PC-3 (cell line): ENCODE data around the gene ZNF234. TPM values are rescaled to one million over a fixed set of nuclear protein-coding genes. Genes with fewer than 3 reads are reported as not detected.

Source experiments
- ATAC-seq: fragments of 200-7000 bp; cut with Tn5 transposase; 2 replicates; pipeline ENCODE4 v1.9.1; 2020; ENCODE audit warnings: mild to moderate bottlenecking, moderate library complexity
- BruUV-seq: library from RNA; stranded (reverse); fragments of 400-500 nt; replicated peaks from 2 replicates; lab custom pipeline; 2021; lab: Mats Ljungman, UMichigan
- CTCF ChIA-PET: fragments of 300-600 bp; sonication (Branson Sonifier 250); formaldehyde crosslinking; loops from one replicate; lab custom pipeline; 2022; ENCODE audit warnings: antibody characterized with exemption; lab: Charles Lee
- POLR2A ChIA-PET: fragments of 300-600 bp; sonication (Branson Sonifier 250); formaldehyde crosslinking; loops from one replicate; lab custom pipeline; 2022; ENCODE audit warnings: antibody characterized with exemption; ENCODE audit not compliant: unreplicated experiment; lab: Charles Lee
- DNase-seq: peaks from one replicate; pipeline ENCODE4 v3.0.0-alpha.2; 2015
- H2AFZ ChIP-seq: fragments of 300-600 bp; sonication (generic); 2 replicates; pipeline ENCODE4 v1.6.0; 2016; ENCODE audit warnings: antibody characterized with exemption, low read length
- H3F3A ChIP-seq: fragments of 300-600 bp; sonication (generic); one replicate; pipeline ENCODE4 v1.6.0; 2017; ENCODE audit warnings: antibody characterized with exemption, low read length, control low read depth, mild to moderate bottlenecking; ENCODE audit not compliant: unreplicated experiment
- H3K27ac ChIP-seq: fragments of 300-600 bp; sonication (generic); 2 replicates; pipeline ENCODE4 v1.5.1; 2016; ENCODE audit warnings: mild to moderate bottlenecking, low read length
- H3K27me3 ChIP-seq: fragments of 300-600 bp; sonication (generic); 2 replicates; pipeline ENCODE4 v1.6.1; 2016; ENCODE audit warnings: low read length, mixed read lengths
- H3K36me3 ChIP-seq: fragments of 300-600 bp; sonication (generic); 2 replicates; pipeline ENCODE4 v1.6.1; 2016; ENCODE audit warnings: low read depth, mixed run types, low read length, mixed read lengths
- H3K4me1 ChIP-seq: fragments of 300-600 bp; sonication (generic); 2 replicates; pipeline ENCODE4 v1.5.1; 2016; ENCODE audit warnings: low read length; ENCODE audit not compliant: insufficient read depth
- H3K4me2 ChIP-seq: fragments of 300-600 bp; sonication (generic); 2 replicates; pipeline ENCODE4 v1.6.0; 2016; ENCODE audit warnings: low read length
- H3K4me3 ChIP-seq: fragments of 300-600 bp; sonication (generic); 2 replicates; pipeline ENCODE4 v1.5.1; 2016; ENCODE audit warnings: mild to moderate bottlenecking, low read length, mixed read lengths
- H3K79me2 ChIP-seq: fragments of 300-600 bp; sonication (generic); 2 replicates; pipeline ENCODE4 v1.6.1; 2017; ENCODE audit warnings: low read length, mixed read lengths
- H3K9ac ChIP-seq: fragments of 300-600 bp; sonication (generic); 2 replicates; pipeline ENCODE4 v1.6.0; 2016; ENCODE audit warnings: mild to moderate bottlenecking, low read length
- H3K9me2 ChIP-seq: fragments of 300-600 bp; sonication (generic); replicated peaks from 2 replicates; pipeline ENCODE4 v1.6.1; 2016; ENCODE audit warnings: mixed run types, low read length, mixed read lengths
- H3K9me3 ChIP-seq: fragments of 300-600 bp; sonication (generic); 2 replicates; pipeline ENCODE4 v1.6.1; 2016; ENCODE audit warnings: low read length, mixed read lengths
- H4K20me1 ChIP-seq: fragments of 300-600 bp; sonication (generic); 2 replicates; pipeline ENCODE4 v1.6.1; 2016; ENCODE audit warnings: low read length, mixed read lengths
- CTCF ChIP-seq: fragments of 300-600 bp; sonication (generic); conservative IDR thresholded peaks from 2 replicates; pipeline ENCODE4 v1.5.1; 2017; ENCODE audit warnings: antibody characterized with exemption, low read depth, mild to moderate bottlenecking, low read length
- EZH2 ChIP-seq: fragments of 300-600 bp; sonication (generic); IDR thresholded peaks from one replicate; pipeline ENCODE4 v1.6.1; 2017; ENCODE audit warnings: antibody characterized with exemption, mild to moderate bottlenecking, low read length; ENCODE audit not compliant: unreplicated experiment
- EZH2phosphoT487 ChIP-seq: fragments of 300-600 bp; sonication (generic); IDR thresholded peaks from 2 replicates; pipeline ENCODE4 v1.6.1; 2018; ENCODE audit warnings: mild to moderate bottlenecking, antibody characterized with exemption, low read length, borderline replicate concordance
- intact Hi-C: fragments of 100-400 bp; cut with micrococcal nuclease; formaldehyde crosslinking; loops from 2 replicates; pipeline ENCODE4 v1.9.0; 2023
- total RNA-seq: library from RNA; depleted of rRNA; stranded (reverse); fragments of >200 nt; gene quantifications from 2 replicates; pipeline ENCODE4 v1.2.3, GENCODE V29; 2014

Gene ZNF234
- total RNA-seq, 1 experiment from 2014 or later = 1.6 TPM

GRCh38 chr19:44180968-44181367 lies 39.6 kb downstream of the ZNF234 start:
- Histone ChIP-seq H3K36me3 (peaks cover 10% of the 10 kb centered on the region), H3K27ac (no peak overlapping the region), H3K79me2 (no peaks in the 10 kb centered on the region), H2AFZ (no peak overlapping the region), H3K27me3 (no peaks in the 10 kb centered on the region), H3K4me3 (no peak overlapping the region), H4K20me1 (no peaks in the 10 kb centered on the region), H3F3A (no peaks in the 10 kb centered on the region), H3K4me1 (no peaks in the 10 kb centered on the region), H3K9me3 (no peaks in the 10 kb centered on the region), H3K9ac (no peak overlapping the region), H3K4me2 (no peak overlapping the region), H3K9me2 (no peaks in the 10 kb centered on the region)
- CTCF ChIA-PET = no interaction called here
- no peak for DNase-seq
- no TSS peak for BruUV-seq
- no peak for TF ChIP-seq EZH2phosphoT487
- TF ChIP-seq CTCF = no peak
- no peak for TF ChIP-seq EZH2
- ATAC-seq = no peak
- intact Hi-C loops = no loop called here
- POLR2A ChIA-PET = no interaction called here

- H3F3A ChIP-seq = no peaks in the 10 kb centered on the region
- no peak overlapping the region for H2AFZ ChIP-seq
- intact Hi-C loops = no loop called here
- H3K4me1 ChIP-seq = no peaks in the 10 kb centered on the region
- ChIA-PET CTCF (no interaction called here), POLR2A (no interaction called here)
- H3K9ac ChIP-seq = no peak overlapping the region
- H3K27ac ChIP-seq = no peak overlapping the region
- no peaks in the 10 kb centered on the region for H3K36me3 ChIP-seq
- H3K4me3 ChIP-seq = no peak overlapping the region
- no peak for DNase-seq
- no peak for ATAC-seq
- no peak for TF ChIP-seq EZH2phosphoT487
- TF ChIP-seq CTCF = no peak
- no peaks in the 10 kb centered on the region for H4K20me1 ChIP-seq
- no peaks in the 10 kb centered on the region for H3K79me2 ChIP-seq
- H3K9me2 ChIP-seq = no peaks in the 10 kb centered on the region
- H3K4me2 ChIP-seq = no peak overlapping the region
- no TSS peak for BruUV-seq
- H3K27me3 ChIP-seq = no peaks in the 10 kb centered on the region
- no peaks in the 10 kb centered on the region for H3K9me3 ChIP-seq
These were observed 40.8 kb downstream of the ZNF234 start for GRCh38 chr19:44182145-44182544.

GRCh38 chr19:44190020-44190419 lies 48.7 kb downstream of the ZNF234 start:
- TF ChIP-seq EZH2phosphoT487 = no peak
- no peak for TF ChIP-seq EZH2
- TF ChIP-seq CTCF = no peak
- Histone ChIP-seq H3K9me3 (no peaks in the 10 kb centered on the region), H3K9me2 (no peaks in the 10 kb centered on the region), H2AFZ (no peak overlapping the region), H3K27me3 (no peaks in the 10 kb centered on the region), H3K4me3 (no peak overlapping the region), H3K79me2 (no peaks in the 10 kb centered on the region), H3K27ac (no peak overlapping the region), H3F3A (no peaks in the 10 kb centered on the region), H4K20me1 (no peaks in the 10 kb centered on the region), H3K9ac (no peak overlapping the region), H3K36me3 (no peaks in the 10 kb centered on the region), H3K4me2 (no peak overlapping the region), H3K4me1 (no peaks in the 10 kb centered on the region)
- ChIA-PET CTCF (no interaction called here), POLR2A (no interaction called here)
- ATAC-seq (no peak), DNase-seq (no peak)
- no TSS peak for BruUV-seq
- intact Hi-C loops = no loop called here
